GM18526 (cell line): ENCODE measurements around the gene MANEAL.

Source experiments
- POLR2A ChIP-seq: IDR thresholded peaks from 3 replicates; pipeline ENCODE4 v1.6.1; 2011; ENCODE audit not compliant: insufficient read length; ENCODE audit errors: extremely low read depth

Gene MANEAL

DNA sequence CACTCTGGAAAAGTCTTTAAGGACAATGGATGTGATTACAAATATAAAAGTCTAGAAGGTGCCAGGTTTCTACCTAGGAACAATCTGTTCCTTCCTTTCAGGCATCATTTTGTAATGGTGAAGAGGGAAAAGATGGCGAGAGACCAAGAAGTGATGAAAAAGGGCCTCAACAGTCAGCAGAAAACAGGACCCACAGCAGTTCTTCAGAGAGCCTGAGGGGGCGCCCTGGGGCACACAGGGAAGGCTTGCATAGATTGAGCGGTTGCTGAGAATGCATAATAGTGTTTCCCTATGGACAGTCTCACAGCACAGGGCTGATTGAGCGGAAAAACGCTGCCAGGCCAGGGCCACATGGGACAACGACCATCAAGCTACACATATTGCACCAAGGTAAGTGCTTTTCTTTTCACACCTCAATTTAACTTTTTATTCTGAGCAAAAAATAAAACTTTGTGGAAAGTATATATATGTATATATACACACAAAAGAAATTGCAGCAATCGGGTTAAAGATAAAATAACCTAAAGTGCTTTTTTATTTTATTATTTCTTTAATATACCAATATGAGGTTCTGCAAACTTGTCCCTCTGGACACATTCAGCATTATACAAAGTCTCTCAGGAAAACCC lies 17.5 kb downstream of the MANEAL start:
- TF ChIP-seq POLR2A: no peak

DNA sequence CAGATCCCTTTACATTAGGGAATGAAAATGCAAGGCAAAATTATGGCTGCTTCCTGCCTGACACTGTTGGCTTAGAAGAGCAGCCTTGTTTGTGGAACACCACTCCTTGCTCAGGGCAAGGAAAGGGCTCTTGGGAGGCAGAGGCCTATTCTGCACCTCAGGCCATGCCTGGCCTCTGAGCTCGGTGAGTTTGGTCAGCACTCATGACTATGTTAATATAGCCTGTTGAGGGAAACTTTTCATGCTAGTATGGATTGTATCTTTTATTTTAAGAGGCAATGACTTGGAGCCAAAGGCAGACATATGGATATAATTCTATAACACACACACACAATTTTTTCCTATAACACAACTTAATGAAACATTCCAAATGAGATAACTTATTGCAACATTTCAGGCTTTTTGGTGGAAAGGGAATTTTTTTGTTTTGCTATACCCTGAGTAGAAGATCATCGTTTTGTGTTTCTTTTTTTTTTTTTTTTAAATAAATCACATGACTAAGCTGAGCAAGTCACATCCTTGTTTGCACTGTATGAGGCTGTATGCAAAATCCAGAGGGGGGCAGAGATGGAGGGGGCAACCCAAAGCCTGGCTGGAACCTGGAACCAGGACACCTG lies 20.0 kb downstream of the MANEAL start:
- no peak for TF ChIP-seq POLR2A

GRCh38 chr1:37814252-37814651 lies 20.6 kb downstream of the MANEAL start:
- TF ChIP-seq POLR2A: no peak

GRCh38 chr1:37817481-37817880 lies 23.8 kb downstream of the MANEAL start:
- TF ChIP-seq POLR2A: no peak

- no peak for TF ChIP-seq POLR2A
Measured at GRCh38 chr1:37821481-37821880, 27.8 kb downstream of the MANEAL start.

GRCh38 chr1:37822906-37823815 lies 29.5 kb downstream of the MANEAL start:
- no peak for TF ChIP-seq POLR2A

DNA sequence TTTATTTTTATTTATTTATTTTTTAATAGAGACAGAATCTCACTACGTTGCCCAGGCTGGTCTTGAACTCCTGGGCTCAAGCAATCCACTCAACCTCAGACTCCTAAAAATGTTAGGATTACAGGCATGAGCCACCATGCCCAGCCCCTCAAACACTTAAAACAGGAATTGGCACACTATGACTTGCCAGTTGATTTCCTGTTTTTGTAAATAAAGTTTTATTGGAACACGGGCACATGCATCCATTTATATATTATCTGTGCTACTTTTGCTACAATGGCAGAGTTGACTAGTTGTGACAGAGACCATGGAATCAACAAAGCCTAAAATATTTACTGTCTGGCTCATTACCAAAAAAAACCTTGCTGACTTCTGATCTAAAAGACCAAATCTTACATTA lies 30.4 kb downstream of the MANEAL start:
- no peak for TF ChIP-seq POLR2A

- no peak for TF ChIP-seq POLR2A
Measured at GRCh38 chr1:37825506-37825905, 31.9 kb downstream of the MANEAL start.

DNA sequence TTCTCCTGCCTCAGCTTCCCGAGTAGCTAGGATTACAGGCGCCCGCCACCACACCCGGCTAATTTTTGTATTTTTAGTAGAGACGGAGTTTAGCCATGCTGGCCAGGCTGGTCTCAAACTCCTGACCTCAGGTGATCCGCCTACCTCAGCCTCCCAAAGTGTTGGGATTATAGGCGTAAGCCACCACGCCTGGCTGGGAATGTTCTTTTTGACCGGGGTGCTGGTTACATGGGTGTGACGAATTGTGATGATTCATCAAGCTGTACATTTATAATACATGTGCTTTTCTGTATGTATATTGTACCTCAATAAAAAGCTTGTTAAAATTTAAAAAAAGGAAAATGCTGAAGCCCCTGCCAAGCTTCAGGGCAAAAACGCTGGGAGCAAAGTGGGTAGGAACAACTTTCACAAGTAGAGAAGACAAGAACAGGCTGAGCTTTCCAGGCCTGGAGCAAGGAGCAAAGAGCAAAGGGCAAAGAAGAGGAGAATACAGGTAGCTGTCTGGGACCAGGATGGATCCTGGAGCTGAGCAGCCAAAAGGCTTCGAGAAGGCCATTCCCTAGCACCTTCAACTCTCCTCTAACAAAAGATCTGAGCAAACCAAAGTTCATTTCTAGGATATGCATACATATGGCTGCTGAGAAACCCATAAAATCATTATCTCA lies 34.9 kb downstream of the MANEAL start:
- no peak for TF ChIP-seq POLR2A

- no peak for TF ChIP-seq POLR2A
Measured at GRCh38 chr1:37831109-37831508, 37.5 kb downstream of the MANEAL start.

DNA sequence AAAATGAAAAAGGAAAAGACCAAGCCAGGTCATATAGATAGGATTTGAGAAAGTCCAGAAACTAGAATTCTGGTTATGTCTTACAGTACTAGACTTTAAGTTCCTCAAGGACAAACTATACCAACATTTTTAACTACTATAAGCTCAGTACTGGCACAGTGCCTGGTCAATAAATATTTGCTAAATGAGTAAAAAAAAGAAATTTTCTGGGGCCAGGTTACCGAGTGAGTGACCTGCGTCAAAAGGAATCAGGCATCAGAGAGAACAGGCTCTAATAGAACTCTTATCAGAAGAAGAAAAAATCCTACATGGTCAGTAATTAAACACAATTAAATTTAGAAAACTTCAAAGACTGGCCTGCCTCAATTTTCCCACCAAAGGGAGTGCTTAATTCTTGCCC lies 38.2 kb downstream of the MANEAL start:
- TF ChIP-seq POLR2A: no peak

GRCh38 chr1:37836788-37837187 lies 43.1 kb downstream of the MANEAL start:
- TF ChIP-seq POLR2A: no peak

- no peak for TF ChIP-seq POLR2A
Measured at GRCh38 chr1:37839676-37840075, 46.0 kb downstream of the MANEAL start.

DNA sequence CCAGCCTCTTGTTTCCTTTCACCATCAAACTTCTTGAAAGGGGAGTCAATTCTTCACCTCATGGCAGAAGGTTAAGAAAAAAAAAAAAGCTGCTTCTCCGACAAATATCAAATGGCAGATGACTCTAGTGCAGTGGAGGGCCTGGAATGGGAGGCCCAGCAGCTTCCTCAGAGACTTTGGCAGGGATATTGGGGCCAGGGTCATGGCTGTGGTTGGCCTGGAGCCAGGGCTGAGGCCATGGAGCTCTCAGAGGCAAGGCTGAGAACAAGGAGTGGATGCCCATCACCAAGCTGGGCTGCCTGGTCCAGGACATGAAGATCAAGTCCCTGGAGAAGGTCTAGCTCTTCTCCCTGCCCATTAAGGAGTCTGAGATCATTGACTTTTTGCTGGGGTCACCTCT lies 47.1 kb downstream of the MANEAL start:
- no peak for TF ChIP-seq POLR2A

GRCh38 chr1:37841652-37842051 lies 48.0 kb downstream of the MANEAL start:
- TF ChIP-seq POLR2A: no peak

GRCh38 chr1:37844536-37844935 lies 50.9 kb downstream of the MANEAL start:
- no peak for TF ChIP-seq POLR2A
